Measurements from ENCODE around the gene ADGRF5. TPM values are rescaled to one million over a fixed set of nuclear protein-coding genes. Genes with fewer than 3 reads are reported as not detected.

The ADGRF5 gene
- total RNA-seq, 1 donor from 2014 or later, result 0.37 TPM

GRCh38 chr6:46915380-46915779, 6.4 kb downstream of the ADGRF5 start:
- Mint-ChIP-seq H3K9me3 (ENCODE audit: unreplicated experiment) (no peaks in the 10 kb centered on the region), H3K4me3 (ENCODE audit: unreplicated experiment) (no peak overlapping the region), H3K27me3 (ENCODE audit: unreplicated experiment) (peaks cover 1% of the 10 kb centered on the region), H3K27ac (ENCODE audit: unreplicated experiment) (no peak overlapping the region), H3K36me3 (ENCODE audit: unreplicated experiment) (no peaks in the 10 kb centered on the region), H3K4me1 (ENCODE audit: low read depth, unreplicated experiment) (peaks cover 32% of the 10 kb centered on the region)
- no peak for DNase-seq
- TF ChIP-seq, protein P1, sequence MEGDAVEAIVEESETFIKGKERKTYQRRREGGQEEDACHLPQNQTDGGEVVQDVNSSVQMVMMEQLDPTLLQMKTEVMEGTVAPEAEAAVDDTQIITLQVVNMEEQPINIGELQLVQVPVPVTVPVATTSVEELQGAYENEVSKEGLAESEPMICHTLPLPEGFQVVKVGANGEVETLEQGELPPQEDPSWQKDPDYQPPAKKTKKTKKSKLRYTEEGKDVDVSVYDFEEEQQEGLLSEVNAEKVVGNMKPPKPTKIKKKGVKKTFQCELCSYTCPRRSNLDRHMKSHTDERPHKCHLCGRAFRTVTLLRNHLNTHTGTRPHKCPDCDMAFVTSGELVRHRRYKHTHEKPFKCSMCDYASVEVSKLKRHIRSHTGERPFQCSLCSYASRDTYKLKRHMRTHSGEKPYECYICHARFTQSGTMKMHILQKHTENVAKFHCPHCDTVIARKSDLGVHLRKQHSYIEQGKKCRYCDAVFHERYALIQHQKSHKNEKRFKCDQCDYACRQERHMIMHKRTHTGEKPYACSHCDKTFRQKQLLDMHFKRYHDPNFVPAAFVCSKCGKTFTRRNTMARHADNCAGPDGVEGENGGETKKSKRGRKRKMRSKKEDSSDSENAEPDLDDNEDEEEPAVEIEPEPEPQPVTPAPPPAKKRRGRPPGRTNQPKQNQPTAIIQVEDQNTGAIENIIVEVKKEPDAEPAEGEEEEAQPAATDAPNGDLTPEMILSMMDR (IDR thresholded peaks at IDR 0.05; ENCODE audit: partially characterized antibody, unreplicated experiment), result no peak

- H3K27ac Mint-ChIP-seq (ENCODE audit: unreplicated experiment), result no peak overlapping the region
- H3K27me3 Mint-ChIP-seq (ENCODE audit: unreplicated experiment), result peaks cover 1% of the 10 kb centered on the region
- TF ChIP-seq, protein P1 (IDR thresholded peaks at IDR 0.05; ENCODE audit: partially characterized antibody, unreplicated experiment), result no peak
- no peak for DNase-seq
- H3K4me1 Mint-ChIP-seq (ENCODE audit: low read depth, unreplicated experiment), result peaks cover 32% of the 10 kb centered on the region
- no peaks in the 10 kb centered on the region for H3K9me3 Mint-ChIP-seq (ENCODE audit: unreplicated experiment)
- no peaks in the 10 kb centered on the region for H3K36me3 Mint-ChIP-seq (ENCODE audit: unreplicated experiment)
- H3K4me3 Mint-ChIP-seq (ENCODE audit: unreplicated experiment), result no peak overlapping the region
Measured at GRCh38 chr6:46914279-46914810, 7.4 kb downstream of the ADGRF5 start.

GRCh38 chr6:46909371-46909770, 12.4 kb downstream of the ADGRF5 start:
- H3K27ac Mint-ChIP-seq (ENCODE audit: unreplicated experiment), result no peak overlapping the region
- TF ChIP-seq, protein P1 (IDR thresholded peaks at IDR 0.05; ENCODE audit: partially characterized antibody, unreplicated experiment), result no peak
- DNase-seq, result no peak
- no peak overlapping the region for H3K4me3 Mint-ChIP-seq (ENCODE audit: unreplicated experiment)
- H3K4me1 Mint-ChIP-seq (ENCODE audit: low read depth, unreplicated experiment), result peaks cover 2% of the 10 kb centered on the region
- H3K36me3 Mint-ChIP-seq (ENCODE audit: unreplicated experiment), result no peaks in the 10 kb centered on the region
- peaks cover 1% of the 10 kb centered on the region for H3K27me3 Mint-ChIP-seq (ENCODE audit: unreplicated experiment)
- H3K9me3 Mint-ChIP-seq (ENCODE audit: unreplicated experiment), result no peaks in the 10 kb centered on the region

DNA sequence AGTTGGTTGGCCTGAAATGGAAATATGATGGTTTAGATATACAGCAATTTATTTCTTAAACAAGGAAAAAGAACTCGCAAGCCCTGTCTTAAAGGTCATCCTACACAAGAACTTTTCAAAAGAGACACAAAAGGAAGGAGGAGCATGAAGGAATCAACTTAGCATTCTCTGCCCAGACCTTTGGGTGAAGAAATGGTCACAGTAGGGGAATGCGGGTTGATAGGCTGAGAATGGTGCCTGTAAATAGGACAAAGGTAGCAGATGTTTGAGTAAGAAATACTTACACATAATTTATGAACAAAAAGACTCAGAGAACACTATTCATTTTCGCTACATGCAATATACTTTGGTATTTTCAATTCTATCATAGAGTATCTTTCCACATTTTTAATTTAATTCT, 15.0 kb downstream of the ADGRF5 start:
- Mint-ChIP-seq H3K4me1 (ENCODE audit: low read depth, unreplicated experiment) (peaks cover 4% of the 10 kb centered on the region), H3K4me3 (ENCODE audit: unreplicated experiment) (no peak overlapping the region), H3K9me3 (ENCODE audit: unreplicated experiment) (no peaks in the 10 kb centered on the region), H3K27me3 (ENCODE audit: unreplicated experiment) (no peaks in the 10 kb centered on the region), H3K36me3 (ENCODE audit: unreplicated experiment) (no peaks in the 10 kb centered on the region), H3K27ac (ENCODE audit: unreplicated experiment) (no peak overlapping the region)
- DNase-seq, result no peak
- TF ChIP-seq, protein P1 (IDR thresholded peaks at IDR 0.05; ENCODE audit: partially characterized antibody, unreplicated experiment), result no peak

GRCh38 chr6:46904117-46904516, 17.6 kb downstream of the ADGRF5 start:
- no peak overlapping the region for H3K4me3 Mint-ChIP-seq (ENCODE audit: unreplicated experiment)

More at GRCh38 chr6:46904117-46904516, 17.6 kb downstream of the ADGRF5 start:
- no peak for DNase-seq
- no peaks in the 10 kb centered on the region for H3K36me3 Mint-ChIP-seq (ENCODE audit: unreplicated experiment)
- H3K4me1 Mint-ChIP-seq (ENCODE audit: low read depth, unreplicated experiment), result peaks cover 4% of the 10 kb centered on the region
- no peak overlapping the region for H3K27ac Mint-ChIP-seq (ENCODE audit: unreplicated experiment)
- no peaks in the 10 kb centered on the region for H3K27me3 Mint-ChIP-seq (ENCODE audit: unreplicated experiment)
- TF ChIP-seq, protein P1 (IDR thresholded peaks at IDR 0.05; ENCODE audit: partially characterized antibody, unreplicated experiment), result no peak
- no peaks in the 10 kb centered on the region for H3K9me3 Mint-ChIP-seq (ENCODE audit: unreplicated experiment)

Data from glutamatergic neuron (in vitro differentiated cells).